HCT116 (cell line): Measurements from ENCODE around the gene ALG2. TPM values are rescaled to one million over a fixed set of nuclear protein-coding genes. Genes with fewer than 3 reads are reported as not detected.

Experiments used
- ATAC-seq: fragments of 200-7000 bp; cut with Tn5 transposase; 2 replicates; pipeline ENCODE4 v1.9.1; 2020; ENCODE audit warnings: mild to moderate bottlenecking, moderate library complexity
- BruUV-seq: library from RNA; stranded (reverse); fragments of 400-500 nt; replicated peaks from 2 replicates; lab custom pipeline; 2021; lab: Mats Ljungman, UMichigan
- CTCF ChIA-PET: fragments of 300-600 bp; sonication (Branson Sonifier 250); formaldehyde crosslinking; loops from one replicate; lab custom pipeline; 2021; ENCODE audit warnings: antibody characterized with exemption; lab: Charles Lee
- POLR2A ChIA-PET: fragments of 300-600, 350-600 bp; sonication (Branson Sonifier 250); formaldehyde crosslinking; loops from one replicate; lab custom pipeline; 2021; ENCODE audit warnings: antibody characterized with exemption; lab: Charles Lee
- RAD21 ChIA-PET, 2 experiments: fragments of 300-600 bp; sonication (Branson Sonifier 250); formaldehyde crosslinking; loops; one replicate each; lab custom pipeline; 2023; ENCODE audit warnings: low total read pairs in 2 of 2; ENCODE audit not compliant: uncharacterized antibody in 2 of 2, unreplicated experiment in 2 of 2, low non-redundant PET in 1 of 2; lab: Charles Lee
- DNase-seq: peaks from one replicate; pipeline ENCODE4 v3.0.0-alpha.2; 2010; ENCODE audit warnings: low read depth, low spot score
- H2AFZ ChIP-seq: fragments of 200-600 bp; shearing (Covaris generic), sonication (generic); 2 replicates; pipeline ENCODE4 v1.6.1; 2017; ENCODE audit warnings: low read depth, mixed run types, mixed read lengths, antibody characterized with exemption, low read length; ENCODE audit not compliant: poor library complexity, severe bottlenecking
- H3K27ac ChIP-seq: 2 replicates; pipeline ENCODE4 v1.5.1; 2012; ENCODE audit warnings: low read depth, low read length
- H3K27me3 ChIP-seq: fragments of 200-600 bp; sonication (generic); 2 replicates; pipeline ENCODE4 v1.6.1; 2016; ENCODE audit warnings: mixed run types, low read length, mixed read lengths; ENCODE audit not compliant: insufficient read depth
- H3K36me3 ChIP-seq, 2 experiments: fragments of 200-500 bp in 1 of 2; fragments of 200-600 bp in 1 of 2; sonication (Bioruptor generic) in 1 of 2; sonication (generic) in 1 of 2; 2 replicates each; pipeline versions ENCODE4 v1.5.1 to v1.6.1; 2014 to 2016; ENCODE audit warnings: low read length in 2 of 2, inconsistent platforms in 1 of 2, mixed read lengths in 1 of 2, mixed run types in 1 of 2; ENCODE audit not compliant: insufficient read depth in 2 of 2, control insufficient read depth in 1 of 2
- H3K4me1 ChIP-seq, 2 experiments: fragments of 200-600 bp in 1 of 2; sonication (generic) in 1 of 2; 2 replicates each; pipeline versions ENCODE4 v1.5.1 to v1.6.1; 2012 to 2017; ENCODE audit warnings: low read length in 2 of 2, inconsistent platforms in 1 of 2, mild to moderate bottlenecking in 1 of 2, mixed read lengths in 1 of 2, mixed run types in 1 of 2, moderate library complexity in 1 of 2; ENCODE audit not compliant: insufficient read depth in 2 of 2, control insufficient read depth in 1 of 2
- H3K4me2 ChIP-seq: fragments of 200-600 bp; sonication (generic); 2 replicates; pipeline ENCODE4 v1.6.1; 2017; ENCODE audit warnings: mixed run types, low read length, mixed read lengths
- H3K4me3 ChIP-seq, 2 experiments: fragments of 200-600 bp in 1 of 2; sonication (generic) in 1 of 2; replicated peaks in 1 of 2; 2 replicates each; pipeline ENCODE4 v1.5.1; 2011 to 2016; ENCODE audit warnings: low read length in 2 of 2, control low read depth in 1 of 2, low read depth in 1 of 2, mild to moderate bottlenecking in 1 of 2, mixed read lengths in 1 of 2, mixed run types in 1 of 2
- H3K79me2 ChIP-seq: fragments of 200-600 bp; sonication (generic); 2 replicates; pipeline ENCODE4 v1.6.1; 2017; ENCODE audit warnings: mild to moderate bottlenecking, mixed run types, low read length, moderate library complexity, mixed read lengths; ENCODE audit not compliant: insufficient read depth
- H3K9ac ChIP-seq: fragments of 200-600 bp; sonication (generic); 2 replicates; pipeline ENCODE4 v1.6.1; 2016; ENCODE audit warnings: low read length, mixed read lengths
- H3K9me2 ChIP-seq: fragments of 200-600 bp; sonication (generic), shearing (Covaris generic); 2 replicates; pipeline ENCODE4 v1.6.1; 2017; ENCODE audit warnings: mixed run types, mild to moderate bottlenecking, moderate library complexity; ENCODE audit not compliant: insufficient read depth
- H3K9me3 ChIP-seq, 2 experiments: fragments of 200-500 bp in 1 of 2; fragments of 200-600 bp in 1 of 2; sonication (Bioruptor generic) in 1 of 2; sonication (generic) in 1 of 2; 2 replicates each; pipeline ENCODE4 v1.6.1; 2014 to 2017; ENCODE audit warnings: low read length in 2 of 2, mixed read lengths in 2 of 2, inconsistent platforms in 1 of 2, low read depth in 1 of 2, mild to moderate bottlenecking in 1 of 2, mixed run types in 1 of 2, moderate library complexity in 1 of 2; ENCODE audit not compliant: control insufficient read depth in 1 of 2, insufficient read depth in 1 of 2
- H4K20me1 ChIP-seq: fragments of 200-600 bp; sonication (generic), shearing (Covaris generic); 2 replicates; pipeline ENCODE4 v1.6.1; 2017; ENCODE audit warnings: mixed run types, mild to moderate bottlenecking, moderate library complexity; ENCODE audit not compliant: insufficient read depth
- CBX3 ChIP-seq: IDR thresholded peaks from 2 replicates; pipeline ENCODE4 v1.6.1; 2012; ENCODE audit warnings: low read depth
- FOSL1 ChIP-seq: IDR thresholded peaks from 2 replicates; pipeline ENCODE4 v1.6.1; 2012; ENCODE audit warnings: low read depth
- JUND ChIP-seq: IDR thresholded peaks from 2 replicates; pipeline ENCODE4 v1.6.1; 2012
- POLR2A ChIP-seq: IDR thresholded peaks from 2 replicates; pipeline ENCODE4 v1.7.0; 2011; ENCODE audit warnings: borderline replicate concordance; ENCODE audit not compliant: insufficient read depth, insufficient read length; ENCODE audit errors: extremely low read depth
- POLR2AphosphoS5 ChIP-seq: IDR thresholded peaks from 2 replicates; pipeline ENCODE4 v1.6.1; 2011; ENCODE audit warnings: mild to moderate bottlenecking, low read depth, low read length, moderate library complexity
- SRF ChIP-seq: IDR thresholded peaks from 2 replicates; pipeline ENCODE4 v1.6.1; 2012; ENCODE audit warnings: low read depth
- TCF7L2 ChIP-seq: IDR thresholded peaks from 2 replicates; pipeline ENCODE4 v1.7.0; 2011; ENCODE audit warnings: borderline replicate concordance, inconsistent platforms; ENCODE audit not compliant: insufficient read depth, insufficient read length; ENCODE audit errors: extremely low read depth
- intact Hi-C: fragments of 100-400 bp; cut with micrococcal nuclease; formaldehyde crosslinking; loops from 2 replicates; pipeline ENCODE4 v1.10.0; 2022
- total RNA-seq: library from RNA; stranded (reverse); gene quantifications from one replicate; pipeline ENCODE4 v1.2.1, GENCODE V29; 2021; ENCODE audit not compliant: unreplicated experiment
- TF ChIP-seq, protein P1 (sequence below), 3 experiments: fragments of 200-600 bp in 1 of 3; sonication (generic) in 1 of 3; IDR thresholded peaks in 2 of 3; conservative IDR thresholded peaks in 1 of 3; 2 replicates each; pipeline ENCODE4 v1.5.1; 2012 to 2017; ENCODE audit warnings: low read depth in 2 of 3, low read length in 2 of 3, antibody characterized with exemption in 1 of 3, borderline replicate concordance in 1 of 3, control low read depth in 1 of 3, mild to moderate bottlenecking in 1 of 3, mixed read lengths in 1 of 3, mixed run types in 1 of 3, moderate library complexity in 1 of 3; ENCODE audit not compliant: insufficient read depth in 1 of 3
- TF ChIP-seq, protein P2 (sequence below): IDR thresholded peaks from 2 replicates; pipeline ENCODE4 v1.6.1; 2012; ENCODE audit warnings: low read depth

Gene ALG2
- total RNA-seq, 1 experiment from 2014 or later = 27.9 TPM

GRCh38 chr9:99211746-99212145, 10.0 kb downstream of the ALG2 start:
- Histone ChIP-seq H3K9me2 (no peaks in the 10 kb centered on the region), H3K4me2 (no peak overlapping the region), H3K9me3 (no peaks in the 10 kb centered on the region), H3K79me2 (peaks cover 2% of the 10 kb centered on the region; the same call in 1 of the 2 replicates), H3K27ac (no peak overlapping the region), H3K36me3 (peaks cover 0 to 1% of the 10 kb centered on the region in 2 experiments; a peak in 1 of 4 replicates), H4K20me1 (no peaks in the 10 kb centered on the region), H3K4me1 (no peaks in the 10 kb centered on the region), H3K27me3 (no peaks in the 10 kb centered on the region), H2AFZ (no peak overlapping the region), H3K9ac (no peak overlapping the region), H3K4me3 (no peak overlapping the region)
- intact Hi-C loops = no loop called here
- no peak for DNase-seq
- POLR2A ChIA-PET = no interaction called here
- TF ChIP-seq POLR2A (no peak), TCF7L2 (no peak), SRF (no peak)
- TF ChIP-seq, protein P1, sequence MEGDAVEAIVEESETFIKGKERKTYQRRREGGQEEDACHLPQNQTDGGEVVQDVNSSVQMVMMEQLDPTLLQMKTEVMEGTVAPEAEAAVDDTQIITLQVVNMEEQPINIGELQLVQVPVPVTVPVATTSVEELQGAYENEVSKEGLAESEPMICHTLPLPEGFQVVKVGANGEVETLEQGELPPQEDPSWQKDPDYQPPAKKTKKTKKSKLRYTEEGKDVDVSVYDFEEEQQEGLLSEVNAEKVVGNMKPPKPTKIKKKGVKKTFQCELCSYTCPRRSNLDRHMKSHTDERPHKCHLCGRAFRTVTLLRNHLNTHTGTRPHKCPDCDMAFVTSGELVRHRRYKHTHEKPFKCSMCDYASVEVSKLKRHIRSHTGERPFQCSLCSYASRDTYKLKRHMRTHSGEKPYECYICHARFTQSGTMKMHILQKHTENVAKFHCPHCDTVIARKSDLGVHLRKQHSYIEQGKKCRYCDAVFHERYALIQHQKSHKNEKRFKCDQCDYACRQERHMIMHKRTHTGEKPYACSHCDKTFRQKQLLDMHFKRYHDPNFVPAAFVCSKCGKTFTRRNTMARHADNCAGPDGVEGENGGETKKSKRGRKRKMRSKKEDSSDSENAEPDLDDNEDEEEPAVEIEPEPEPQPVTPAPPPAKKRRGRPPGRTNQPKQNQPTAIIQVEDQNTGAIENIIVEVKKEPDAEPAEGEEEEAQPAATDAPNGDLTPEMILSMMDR (IDR thresholded peaks at IDR 0.05 in 2 of 3, conservative IDR thresholded peaks at IDR 0.05 in 1 of 3; ENCODE audit: borderline replicate concordance in 1 of 3, insufficient read depth in 1 of 3, low read depth in 2 of 3, low read length in 2 of 3) = peak in 2 of 3 experiments; percentile 37 to 41; a peak in 3 of 6 replicates
- BruUV-seq = no TSS peak
- RAD21 ChIA-PET = no interaction called here
- ATAC-seq = peak; percentile 84
- CTCF ChIA-PET = no interaction called here

DNA sequence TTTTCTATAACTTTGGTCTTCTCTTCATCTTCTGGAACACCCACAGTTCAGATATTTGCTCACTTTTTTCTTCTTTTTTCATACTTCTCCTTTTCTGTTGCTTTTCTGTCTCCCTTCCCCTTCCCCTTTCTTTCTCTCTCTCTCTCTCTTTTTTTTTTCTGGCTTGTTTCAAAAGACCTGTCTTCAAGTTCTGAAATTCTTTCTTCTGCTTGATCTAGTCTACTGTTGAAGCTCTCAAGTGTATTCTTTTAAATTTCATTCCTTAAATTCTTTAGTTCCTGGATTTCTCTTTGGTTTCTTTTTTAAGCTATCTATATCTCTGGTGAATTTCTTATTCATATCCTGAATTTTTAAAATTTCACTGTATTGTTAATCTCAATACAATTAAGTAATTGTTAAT, 11.2 kb downstream of the ALG2 start:
- POLR2A ChIA-PET = no interaction called here
- H3K4me3 ChIP-seq = no peak overlapping the region
- no TSS peak for BruUV-seq
- H3K36me3 ChIP-seq = no peaks in the 10 kb centered on the region
- no peak overlapping the region for H3K4me2 ChIP-seq
- H3K9me2 ChIP-seq = no peaks in the 10 kb centered on the region
- no peaks in the 10 kb centered on the region for H3K79me2 ChIP-seq
- H3K9me3 ChIP-seq = no peaks in the 10 kb centered on the region
- DNase-seq (no peak), ATAC-seq (no peak)
- H4K20me1 ChIP-seq = no peaks in the 10 kb centered on the region
- intact Hi-C loops = no loop called here
- no peak overlapping the region for H3K27ac ChIP-seq
- H3K27me3 ChIP-seq = no peaks in the 10 kb centered on the region
- CTCF ChIA-PET = no interaction called here
- H3K9ac ChIP-seq = no peak overlapping the region
- no peaks in the 10 kb centered on the region for H3K4me1 ChIP-seq
- TF ChIP-seq, protein P2, sequence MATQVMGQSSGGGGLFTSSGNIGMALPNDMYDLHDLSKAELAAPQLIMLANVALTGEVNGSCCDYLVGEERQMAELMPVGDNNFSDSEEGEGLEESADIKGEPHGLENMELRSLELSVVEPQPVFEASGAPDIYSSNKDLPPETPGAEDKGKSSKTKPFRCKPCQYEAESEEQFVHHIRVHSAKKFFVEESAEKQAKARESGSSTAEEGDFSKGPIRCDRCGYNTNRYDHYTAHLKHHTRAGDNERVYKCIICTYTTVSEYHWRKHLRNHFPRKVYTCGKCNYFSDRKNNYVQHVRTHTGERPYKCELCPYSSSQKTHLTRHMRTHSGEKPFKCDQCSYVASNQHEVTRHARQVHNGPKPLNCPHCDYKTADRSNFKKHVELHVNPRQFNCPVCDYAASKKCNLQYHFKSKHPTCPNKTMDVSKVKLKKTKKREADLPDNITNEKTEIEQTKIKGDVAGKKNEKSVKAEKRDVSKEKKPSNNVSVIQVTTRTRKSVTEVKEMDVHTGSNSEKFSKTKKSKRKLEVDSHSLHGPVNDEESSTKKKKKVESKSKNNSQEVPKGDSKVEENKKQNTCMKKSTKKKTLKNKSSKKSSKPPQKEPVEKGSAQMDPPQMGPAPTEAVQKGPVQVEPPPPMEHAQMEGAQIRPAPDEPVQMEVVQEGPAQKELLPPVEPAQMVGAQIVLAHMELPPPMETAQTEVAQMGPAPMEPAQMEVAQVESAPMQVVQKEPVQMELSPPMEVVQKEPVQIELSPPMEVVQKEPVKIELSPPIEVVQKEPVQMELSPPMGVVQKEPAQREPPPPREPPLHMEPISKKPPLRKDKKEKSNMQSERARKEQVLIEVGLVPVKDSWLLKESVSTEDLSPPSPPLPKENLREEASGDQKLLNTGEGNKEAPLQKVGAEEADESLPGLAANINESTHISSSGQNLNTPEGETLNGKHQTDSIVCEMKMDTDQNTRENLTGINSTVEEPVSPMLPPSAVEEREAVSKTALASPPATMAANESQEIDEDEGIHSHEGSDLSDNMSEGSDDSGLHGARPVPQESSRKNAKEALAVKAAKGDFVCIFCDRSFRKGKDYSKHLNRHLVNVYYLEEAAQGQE = no peak
- TF ChIP-seq FOSL1 = no peak
- no peak for TF ChIP-seq CBX3
- no peak for TF ChIP-seq JUND
- TF ChIP-seq POLR2AphosphoS5 = no peak
- H2AFZ ChIP-seq = no peak overlapping the region
- RAD21 ChIA-PET = no interaction called here
